A204.1 (cell line): ENCODE measurements around the gene MEIS3.
"Not testable (repeated sequence)": the region's sequence is repeated elsewhere in the genome, so short reads cannot be mapped to it uniquely, and the experiment has no call there.

Experiments
- FAIRE-seq: peaks from 2 replicates; lab custom pipeline; 2012; peaks lifted over from hg19 to GRCh38; lab: Jason Lieb, UNC

The MEIS3 gene

DNA sequence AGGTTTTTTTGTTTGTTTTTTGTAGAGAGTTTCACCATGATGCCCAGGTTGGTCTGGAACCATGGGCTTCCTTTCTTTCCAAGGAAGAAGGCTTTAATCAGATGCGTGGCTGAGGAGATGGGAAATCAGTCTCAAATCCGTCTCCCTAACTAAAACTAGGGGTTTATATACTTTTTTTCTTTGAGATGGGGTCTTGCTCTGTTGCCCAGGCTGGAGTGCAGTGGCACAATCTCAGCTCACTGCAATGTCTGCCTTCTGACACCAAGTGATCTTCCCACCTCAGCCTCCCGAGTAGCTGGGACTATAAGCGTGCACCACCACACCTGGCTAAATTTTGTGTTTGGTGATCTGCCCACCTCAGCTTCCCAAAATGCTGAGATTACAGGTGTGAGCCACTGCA is 34.8 kb downstream of the MEIS3 start:
- not testable (repeated sequence) for FAIRE-seq

DNA sequence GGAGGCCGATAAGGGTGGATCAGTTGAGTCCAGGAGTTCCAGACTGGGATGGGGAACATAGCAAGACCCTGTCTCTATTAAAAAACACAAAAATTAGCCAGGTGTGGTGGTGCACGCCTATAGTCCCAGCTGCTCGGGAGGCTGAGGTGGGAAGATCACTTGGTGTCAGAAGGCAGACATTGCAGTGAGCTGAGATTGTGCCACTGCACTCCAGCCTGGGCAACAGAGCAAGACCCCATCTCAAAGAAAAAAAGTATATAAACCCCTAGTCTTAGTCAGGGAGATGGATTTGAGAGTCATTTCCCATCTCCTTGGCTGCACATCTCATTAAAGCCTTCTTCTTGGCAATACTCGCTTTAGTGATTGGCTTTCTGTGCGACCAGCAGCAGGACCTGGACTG is 35.4 kb downstream of the MEIS3 start:
- not testable (repeated sequence) for FAIRE-seq

DNA sequence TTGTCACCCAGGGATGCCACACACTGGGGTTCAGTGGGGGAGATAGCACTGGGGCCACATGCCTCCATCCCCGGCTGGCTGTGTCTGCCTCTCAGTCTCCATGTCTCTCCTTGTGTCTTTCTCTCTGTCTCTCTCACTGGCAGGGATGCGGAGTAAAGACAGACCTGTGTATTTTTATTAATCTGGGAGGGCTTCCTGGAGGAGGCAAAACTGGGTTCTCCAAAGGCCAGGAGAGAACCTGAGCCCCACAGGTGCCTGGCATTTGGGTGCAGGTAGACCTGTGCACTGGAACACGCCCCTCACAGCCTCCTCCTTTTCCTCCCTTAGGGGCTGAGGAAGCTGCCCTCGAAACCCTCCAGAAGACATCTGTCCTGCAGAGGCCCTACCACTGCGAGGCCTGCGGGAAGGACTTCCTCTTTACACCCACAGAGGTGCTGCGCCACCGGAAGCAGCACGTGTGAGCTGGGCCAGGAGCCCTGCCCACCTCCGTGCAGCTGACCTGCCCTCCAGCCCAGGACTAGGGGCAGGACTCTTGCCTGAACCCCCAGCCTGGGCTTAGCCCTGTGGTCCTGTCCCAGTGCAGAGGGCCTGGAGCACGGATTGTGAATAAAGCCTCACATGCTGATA is 37.6 kb downstream of the MEIS3 start:
- no peak for FAIRE-seq

DNA sequence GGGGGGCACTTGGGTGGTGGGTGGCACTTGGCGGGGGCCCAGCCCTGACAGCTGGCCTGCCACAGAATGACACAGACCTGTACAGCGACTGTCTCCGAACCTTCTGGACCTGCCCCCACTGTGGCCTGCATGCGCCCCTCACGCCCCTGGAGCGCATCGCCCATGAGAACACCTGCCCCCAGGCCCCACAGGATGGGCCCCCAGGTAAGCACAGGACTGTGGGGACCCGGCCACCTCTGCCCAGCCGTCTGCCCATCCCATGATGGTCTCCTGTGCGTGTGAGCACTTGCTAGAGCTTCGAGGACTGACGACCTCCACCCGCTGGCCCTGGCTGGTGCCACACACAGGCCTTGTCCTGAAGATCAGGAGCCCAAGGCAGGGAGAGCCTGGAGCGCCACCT is 38.2 kb downstream of the MEIS3 start:
- no peak for FAIRE-seq

DNA sequence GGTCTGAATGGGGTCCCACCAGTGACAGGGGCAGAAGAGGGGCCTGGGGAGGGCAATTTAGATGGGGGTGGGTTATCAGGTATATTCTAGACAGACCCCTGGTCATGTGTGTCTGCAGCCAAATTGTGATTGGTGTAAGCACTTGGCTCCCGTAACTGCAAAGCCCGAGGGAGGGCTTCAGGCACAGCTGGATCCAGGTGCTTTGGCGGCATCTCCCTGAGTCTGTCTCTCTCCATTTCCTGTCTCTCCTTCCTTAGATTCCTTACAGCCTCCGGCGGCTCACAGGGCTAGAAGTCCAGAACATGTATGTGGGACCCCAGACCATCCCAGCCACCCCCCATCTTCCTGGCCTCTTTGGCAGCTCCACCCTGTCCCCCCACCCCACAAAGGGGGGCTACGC is 38.8 kb downstream of the MEIS3 start:
- FAIRE-seq: no peak

DNA sequence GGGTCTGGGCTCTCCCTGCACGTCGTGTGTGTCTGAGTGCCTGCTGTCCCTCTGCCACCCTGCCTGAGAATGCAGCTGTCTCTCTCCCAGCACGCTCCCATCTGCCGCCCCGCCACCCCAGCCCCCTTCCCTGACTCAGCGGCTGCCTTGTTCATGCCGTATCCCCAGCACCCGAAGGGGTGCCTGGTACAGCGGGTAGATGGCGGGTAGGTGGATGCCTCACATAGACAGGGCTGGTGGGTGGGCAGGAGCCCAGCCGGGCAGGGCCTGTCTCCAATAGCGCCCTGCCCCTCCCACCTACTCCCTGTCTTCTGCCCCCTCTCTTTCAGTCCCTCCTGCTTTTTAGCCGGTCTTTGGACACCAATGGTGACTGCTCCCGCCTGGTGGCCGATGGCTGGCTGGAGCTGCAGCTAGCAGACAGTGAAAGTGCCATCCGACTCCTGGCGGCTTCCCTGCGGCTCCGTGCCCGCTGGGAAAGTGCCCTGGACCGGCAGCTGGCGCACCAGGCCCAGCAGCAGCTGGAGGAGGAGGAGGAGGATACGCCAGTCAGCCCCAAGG is 39.9 kb downstream of the MEIS3 start:
- no peak for FAIRE-seq

DNA sequence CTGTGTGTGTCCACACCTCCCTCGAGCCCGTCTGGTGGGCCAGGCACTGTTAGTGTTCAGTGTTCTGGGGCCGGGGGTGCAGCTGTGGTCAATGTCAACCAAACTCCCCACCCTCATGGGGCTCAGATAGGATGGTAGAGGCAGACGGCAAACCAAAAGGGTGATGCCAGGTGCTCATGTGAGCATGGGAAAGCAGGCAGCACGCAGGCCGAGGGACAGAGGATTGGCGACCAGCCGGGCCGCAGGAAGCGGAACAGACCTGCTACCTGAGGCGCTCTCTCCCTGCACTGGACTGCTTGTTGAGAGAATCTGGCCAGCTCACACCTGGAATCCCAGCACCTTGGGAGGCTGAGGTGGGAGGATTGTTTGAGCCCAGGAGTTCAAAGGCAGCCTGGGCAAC is 41.1 kb downstream of the MEIS3 start:
- FAIRE-seq: no peak

DNA sequence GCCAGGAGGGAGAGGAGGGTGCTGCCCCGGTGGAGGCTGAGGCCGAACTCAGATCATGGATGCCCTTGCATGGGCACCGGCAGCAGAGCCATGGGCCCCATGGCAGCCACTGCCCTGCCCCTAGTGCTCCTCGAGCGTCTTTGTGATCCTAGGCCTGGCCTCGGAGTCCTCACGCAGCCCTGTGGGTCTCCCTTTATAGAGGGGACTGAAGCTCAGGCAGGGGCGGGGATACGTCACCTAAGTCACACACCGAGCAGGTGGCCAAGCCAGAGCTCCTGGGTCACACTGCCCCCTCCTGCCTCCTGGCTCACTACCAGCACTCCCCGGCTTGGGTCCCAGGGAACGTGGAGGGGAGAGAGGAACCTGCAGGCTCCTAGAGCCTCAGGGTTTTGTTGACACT is 41.5 kb downstream of the MEIS3 start:
- no peak for FAIRE-seq

DNA sequence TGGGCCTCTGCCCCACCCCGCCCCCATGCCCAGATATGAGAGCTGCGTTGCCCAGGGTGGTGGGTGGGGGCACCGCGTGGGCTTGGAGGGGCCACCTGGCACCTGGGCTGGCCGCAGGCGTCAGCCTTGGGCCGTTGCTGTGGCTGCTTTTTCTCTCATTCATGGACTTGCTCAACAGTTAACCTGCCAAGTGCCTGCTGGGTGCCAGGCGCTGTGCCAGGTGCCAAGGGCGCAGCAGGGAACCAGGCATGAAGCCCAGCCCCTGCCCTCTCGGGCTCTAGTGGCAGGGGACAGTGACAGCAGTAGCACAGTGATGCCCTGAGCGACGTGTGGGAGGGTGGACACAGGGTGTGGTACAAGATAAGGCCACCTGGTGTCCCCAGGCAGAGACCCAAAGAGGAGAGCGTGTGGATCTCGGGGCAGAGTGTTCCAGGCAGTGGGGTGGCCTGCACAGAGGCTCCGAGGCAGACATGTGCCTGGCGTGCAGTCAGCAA is 42.1 kb downstream of the MEIS3 start:
- FAIRE-seq: no peak

DNA sequence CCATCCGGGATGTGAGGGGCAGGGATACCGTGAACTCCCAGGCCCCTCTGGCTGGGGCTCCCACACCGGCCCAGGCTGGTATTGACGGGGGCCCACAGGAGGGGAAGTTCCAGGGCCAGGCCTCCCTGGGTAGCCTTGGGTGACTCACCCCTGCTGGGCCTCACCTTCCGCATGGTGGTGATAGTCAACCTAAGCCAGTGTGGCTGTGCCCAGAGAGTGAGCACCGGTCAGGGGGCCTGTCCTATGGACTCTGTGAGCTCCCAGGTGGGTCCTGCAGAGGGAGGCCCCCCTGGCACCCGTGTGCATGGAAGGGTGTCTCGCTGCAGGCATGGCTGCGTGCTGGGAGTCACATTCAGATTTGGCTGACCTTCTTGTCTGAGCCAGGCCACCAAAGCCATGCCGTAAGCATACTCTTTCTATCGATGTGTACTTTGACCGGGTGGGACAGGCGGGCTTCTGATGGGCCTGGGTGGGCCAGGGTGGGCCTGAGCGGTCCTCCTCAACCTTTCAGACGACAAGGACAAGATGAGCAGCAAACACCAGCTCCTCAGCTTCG is 42.7 kb downstream of the MEIS3 start:
- no peak for FAIRE-seq

DNA sequence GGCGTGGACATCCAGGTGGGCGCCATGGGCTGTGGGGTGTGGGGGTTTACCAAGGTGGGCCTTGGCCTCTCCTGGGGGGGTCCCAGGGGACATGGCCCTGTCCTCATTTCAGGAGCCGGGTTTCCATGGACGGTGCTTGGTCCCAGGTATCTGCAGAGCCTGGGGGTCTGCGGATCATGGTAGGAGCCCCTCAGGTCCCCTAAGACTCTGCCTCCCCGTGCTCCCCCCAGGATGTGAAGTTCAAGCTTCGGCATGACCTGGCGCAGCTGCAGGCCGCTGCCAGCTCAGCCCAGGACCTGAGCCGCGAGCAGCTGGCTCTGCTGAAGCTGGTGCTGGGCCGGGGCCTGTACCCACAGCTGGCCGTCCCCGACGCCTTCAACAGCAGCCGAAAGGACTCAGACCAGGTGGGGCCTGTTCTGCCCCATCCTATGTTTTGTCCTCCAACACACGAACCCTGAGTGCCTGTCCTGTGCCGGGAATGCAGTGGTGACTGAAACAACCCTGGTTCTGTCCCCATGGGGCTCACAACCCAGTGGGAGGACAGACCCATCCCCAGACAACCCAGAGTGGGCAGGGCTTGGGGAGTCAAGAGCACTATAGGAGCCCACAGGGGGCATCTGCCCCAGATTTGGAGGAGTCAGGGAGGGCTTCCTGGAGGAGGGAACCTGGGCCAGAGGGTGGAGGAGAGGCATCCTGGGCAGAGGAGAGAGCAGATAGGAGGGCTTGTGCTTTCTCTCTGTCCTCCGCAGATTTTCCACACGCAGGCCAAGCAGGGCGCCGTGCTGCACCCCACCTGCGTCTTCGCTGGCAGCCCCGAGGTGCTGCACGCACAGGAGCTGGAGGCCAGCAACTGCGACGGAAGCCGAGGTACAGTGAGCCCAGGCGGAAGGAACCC is 43.4 kb downstream of the MEIS3 start:
- no peak for FAIRE-seq

DNA sequence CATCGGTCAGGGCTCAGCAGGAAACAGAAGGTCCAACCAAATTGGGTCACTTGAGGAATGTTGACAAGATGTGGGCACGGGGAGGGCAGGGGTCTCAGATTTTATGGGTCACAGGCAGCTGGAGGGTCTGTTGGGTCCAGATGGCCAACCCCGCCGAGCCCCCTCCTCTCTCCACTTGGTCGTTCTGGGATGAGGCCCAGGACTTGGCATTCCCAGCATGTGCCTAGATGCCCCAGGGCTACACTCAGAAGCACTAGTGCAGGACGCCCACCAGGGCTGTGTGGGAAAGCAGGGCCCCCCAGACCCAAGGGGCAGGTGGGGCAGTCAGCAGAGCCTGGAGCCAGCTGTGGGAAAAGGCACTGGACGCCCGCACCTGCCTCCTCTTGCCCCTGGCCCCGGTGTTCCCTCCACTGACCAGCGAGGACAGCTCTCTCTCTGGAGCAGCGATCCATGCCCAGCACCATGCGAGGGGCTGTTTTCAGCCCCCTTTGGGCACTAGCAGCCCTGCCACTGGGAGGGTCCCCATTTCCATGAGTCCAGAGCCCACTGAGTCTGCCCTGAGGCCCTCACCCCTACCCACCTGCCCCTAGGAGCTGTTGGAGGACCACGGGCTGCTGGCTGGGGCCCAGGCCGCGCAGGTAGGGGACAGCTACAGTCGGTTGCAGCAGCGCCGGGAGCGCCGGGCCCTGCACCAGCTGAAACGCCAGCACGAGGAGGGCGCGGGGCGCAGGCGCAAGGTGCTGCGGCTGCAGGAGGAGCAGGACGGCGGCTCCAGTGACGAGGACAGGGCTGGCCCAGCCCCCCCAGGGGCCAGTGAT is 44.2 kb downstream of the MEIS3 start:
- no peak for FAIRE-seq

DNA sequence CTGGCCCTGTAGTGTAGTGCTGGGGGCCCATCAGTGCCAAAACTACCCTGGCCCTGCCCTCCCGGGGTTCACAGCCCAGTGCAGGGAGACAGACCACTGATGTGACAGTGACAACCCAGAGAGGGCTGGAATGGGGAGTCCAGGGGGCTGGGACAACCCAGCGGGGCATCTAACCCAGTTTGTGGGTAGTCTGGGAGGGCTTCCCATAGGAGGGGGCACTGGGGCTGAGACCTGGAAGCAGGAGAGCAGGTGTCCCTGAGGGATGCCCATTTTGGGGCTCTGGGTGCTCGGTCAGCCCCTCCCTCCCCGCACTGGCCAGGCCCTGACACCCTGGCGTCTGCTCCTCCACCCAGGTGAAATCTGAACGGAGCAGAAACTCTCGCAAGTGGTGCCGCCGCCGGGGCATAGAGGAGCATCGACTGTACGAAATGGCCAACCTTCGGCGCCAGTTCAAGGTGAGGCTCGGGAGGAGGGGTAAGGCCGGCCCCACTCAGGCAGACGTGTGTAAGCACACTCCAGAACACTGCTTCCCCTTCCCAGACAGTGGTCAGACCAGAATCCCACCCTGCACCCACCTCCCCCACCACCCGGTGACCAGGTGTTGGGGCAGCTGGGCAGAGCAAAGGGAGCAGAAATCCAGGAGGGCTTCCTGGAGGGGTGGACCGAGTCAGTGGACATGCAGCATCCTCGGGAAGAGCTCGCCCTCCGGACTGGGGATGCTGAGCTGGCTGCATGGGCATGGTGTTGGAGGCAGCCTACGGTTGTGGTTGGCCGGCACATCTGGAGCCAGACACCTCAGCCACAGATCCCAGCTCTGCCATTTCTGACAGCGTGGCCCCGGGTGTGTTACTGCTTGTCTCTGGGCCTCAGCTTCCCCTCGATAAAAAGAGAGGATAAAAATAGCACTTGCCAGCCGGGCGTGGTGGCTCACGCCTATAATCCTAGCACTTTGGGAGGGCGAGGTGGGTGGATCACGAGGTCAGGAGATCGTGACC is 45.8 kb downstream of the MEIS3 start:
- FAIRE-seq: no peak

DNA sequence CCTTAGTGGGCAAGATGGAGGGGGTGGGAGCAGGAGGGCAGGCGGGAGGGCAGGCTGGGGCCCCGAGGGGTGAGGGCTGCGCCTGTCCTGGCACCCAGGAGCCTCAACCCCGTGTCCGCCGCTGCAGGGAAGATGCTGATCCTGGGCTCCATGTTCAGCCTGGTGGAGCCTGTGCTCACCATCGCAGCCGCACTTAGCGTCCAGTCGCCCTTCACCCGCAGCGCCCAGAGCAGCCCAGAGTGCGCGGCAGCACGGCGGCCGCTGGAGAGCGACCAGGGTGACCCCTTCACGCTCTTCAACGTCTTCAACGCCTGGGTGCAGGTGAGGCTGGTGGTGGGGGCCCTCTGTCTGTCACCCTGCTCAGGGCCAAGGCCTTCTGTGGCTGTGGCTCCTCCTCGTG is 46.7 kb downstream of the MEIS3 start:
- no peak for FAIRE-seq

DNA sequence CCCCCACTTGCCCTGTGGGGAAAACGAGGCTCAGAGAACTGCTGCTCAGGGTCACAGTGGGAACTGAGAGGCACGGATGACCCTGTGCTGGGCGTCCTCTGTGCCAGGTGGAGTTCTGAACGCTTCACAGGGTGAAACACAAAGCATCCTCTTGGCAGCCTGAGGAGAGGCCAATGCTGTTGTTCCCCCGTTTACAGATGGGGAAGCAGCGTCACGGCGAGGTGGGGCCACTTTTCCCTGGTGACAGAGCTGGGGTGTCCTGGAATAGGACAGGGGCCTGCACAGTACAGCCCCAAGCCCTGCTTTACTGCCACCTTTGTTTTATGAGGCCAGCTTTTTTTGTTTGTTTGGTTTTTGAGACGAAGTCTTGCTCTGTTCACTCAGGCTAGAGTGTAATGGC is 48.1 kb downstream of the MEIS3 start:
- no peak for FAIRE-seq

DNA sequence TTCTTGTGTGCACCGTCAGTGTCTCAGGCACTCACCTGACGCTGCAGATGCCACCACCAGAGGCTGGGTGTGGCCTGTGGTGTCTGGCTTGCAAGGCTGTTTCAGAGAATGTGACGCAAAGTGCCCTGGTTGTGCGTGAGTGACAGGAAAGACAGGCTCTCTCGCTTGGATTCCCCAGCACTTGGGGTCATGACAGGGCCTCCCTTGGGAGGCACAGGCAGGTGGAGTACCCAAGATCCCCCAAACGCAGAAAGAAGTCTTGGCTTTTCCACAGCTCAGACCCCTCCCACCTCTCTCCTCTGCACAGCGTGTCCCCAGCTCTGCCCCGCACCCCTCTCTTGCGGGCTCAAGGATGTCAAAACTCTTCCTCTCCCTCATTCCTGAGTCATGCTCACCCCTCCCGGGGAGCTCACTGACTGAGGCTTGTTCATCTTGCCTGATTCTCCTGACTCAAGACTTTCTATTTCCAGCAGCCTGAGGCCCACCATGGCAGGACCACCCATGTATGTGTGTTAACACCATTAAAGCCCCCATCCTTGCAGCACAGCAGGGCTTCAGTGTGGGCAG is 49.2 kb downstream of the MEIS3 start:
- no peak for FAIRE-seq

DNA sequence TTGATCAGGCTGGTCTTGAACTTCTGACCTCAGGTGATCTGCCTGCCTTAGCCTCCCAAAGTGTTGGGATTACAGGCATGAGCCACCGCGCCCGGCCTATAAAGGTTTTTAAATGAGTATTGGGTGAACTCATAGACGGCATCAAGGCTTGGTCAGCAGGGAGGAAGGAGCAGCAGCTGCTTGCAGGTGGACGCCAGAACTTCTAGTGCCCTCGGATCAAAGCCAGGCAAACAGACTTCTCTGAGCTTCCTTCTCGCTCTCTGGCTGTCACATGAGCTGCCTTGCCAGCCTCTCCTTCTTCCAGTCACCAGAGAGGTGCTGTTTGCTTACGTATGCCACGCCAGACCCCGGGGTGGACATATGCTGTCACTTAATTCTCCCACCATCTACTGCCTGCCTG is 53.9 kb downstream of the MEIS3 start:
- FAIRE-seq: not testable (repeated sequence)

DNA sequence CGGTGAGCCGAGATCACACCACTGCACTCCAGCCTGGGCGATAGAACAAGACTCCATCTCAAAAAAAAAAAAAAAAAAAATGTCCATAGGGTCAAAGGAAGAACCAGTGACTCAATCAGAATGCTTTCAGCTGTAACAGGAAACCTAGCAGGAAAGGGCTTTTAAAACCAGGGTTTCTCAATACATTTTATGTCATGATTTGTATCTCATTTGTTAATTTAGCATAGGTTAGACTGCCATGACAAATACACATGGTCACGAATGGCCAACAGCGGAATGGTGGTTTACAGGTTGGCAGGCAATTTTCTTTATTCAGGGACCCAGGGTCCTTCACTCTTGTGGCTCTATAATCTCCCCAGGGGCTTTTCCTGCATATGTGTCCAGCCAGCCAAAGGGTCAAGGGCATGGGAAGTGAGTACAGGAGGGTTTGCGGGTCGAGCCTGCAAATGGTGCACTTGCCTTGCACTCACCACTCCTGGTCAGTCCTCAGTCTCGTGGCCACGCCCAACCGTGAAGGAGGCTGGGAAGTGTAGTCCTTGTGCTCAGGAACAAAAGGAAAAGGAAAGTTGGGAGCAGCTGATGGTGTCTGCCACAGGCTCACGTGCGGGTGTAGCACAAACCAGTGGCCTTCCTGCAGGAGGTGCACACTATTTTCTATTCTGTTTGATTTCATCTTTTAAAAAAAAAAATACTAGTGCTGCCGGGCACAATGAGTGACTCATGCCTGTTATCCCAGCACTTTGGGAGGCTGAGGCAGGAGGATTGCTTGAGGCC is 55.4 kb downstream of the MEIS3 start:
- FAIRE-seq: no peak

DNA sequence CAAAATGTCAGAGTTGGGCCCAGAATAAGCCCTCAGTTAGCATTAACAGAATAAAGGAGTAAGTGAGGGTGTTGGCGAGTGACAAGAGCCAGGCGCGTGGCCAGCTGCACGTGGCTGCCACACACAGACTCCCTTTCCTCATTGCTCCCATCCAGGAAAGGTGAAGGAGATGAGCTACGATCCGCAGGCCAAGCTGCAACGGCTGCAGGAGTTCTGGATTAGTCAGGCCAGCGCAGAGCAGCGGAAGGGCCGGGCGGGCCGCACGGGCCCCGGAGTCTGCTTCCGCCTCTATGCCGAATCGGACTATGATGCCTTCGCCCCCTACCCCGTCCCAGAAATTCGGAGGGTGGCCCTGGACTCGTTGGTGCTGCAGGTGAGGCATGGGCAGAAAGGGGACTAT is 57.0 kb downstream of the MEIS3 start:
- FAIRE-seq: no peak

DNA sequence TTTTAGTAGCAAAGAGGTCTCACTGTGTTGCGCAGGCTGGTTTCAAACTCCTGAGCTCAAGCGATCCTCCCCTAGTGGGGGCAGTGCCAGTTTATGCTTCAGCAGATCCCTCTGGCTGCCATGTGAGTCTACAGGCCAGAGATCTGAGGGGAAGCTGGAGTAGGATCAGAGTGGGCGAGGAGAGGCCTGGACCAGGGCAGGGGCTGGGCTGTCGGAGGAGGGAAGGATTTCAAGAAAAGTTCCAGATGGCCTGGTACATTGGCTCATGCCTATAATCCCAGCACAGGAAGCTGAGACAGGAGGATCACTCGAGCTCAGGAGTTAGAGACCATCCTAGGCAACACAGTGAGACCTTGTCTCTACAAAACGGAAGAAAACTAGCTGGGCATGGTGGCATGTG is 60.4 kb downstream of the MEIS3 start:
- FAIRE-seq: no peak
